Measurements from ENCODE around the gene ZNF697.
"Not testable (repeated sequence)": the region's sequence is repeated elsewhere in the genome, so short reads cannot be mapped to it uniquely, and the experiment has no call there.

The ZNF697 gene

DNA sequence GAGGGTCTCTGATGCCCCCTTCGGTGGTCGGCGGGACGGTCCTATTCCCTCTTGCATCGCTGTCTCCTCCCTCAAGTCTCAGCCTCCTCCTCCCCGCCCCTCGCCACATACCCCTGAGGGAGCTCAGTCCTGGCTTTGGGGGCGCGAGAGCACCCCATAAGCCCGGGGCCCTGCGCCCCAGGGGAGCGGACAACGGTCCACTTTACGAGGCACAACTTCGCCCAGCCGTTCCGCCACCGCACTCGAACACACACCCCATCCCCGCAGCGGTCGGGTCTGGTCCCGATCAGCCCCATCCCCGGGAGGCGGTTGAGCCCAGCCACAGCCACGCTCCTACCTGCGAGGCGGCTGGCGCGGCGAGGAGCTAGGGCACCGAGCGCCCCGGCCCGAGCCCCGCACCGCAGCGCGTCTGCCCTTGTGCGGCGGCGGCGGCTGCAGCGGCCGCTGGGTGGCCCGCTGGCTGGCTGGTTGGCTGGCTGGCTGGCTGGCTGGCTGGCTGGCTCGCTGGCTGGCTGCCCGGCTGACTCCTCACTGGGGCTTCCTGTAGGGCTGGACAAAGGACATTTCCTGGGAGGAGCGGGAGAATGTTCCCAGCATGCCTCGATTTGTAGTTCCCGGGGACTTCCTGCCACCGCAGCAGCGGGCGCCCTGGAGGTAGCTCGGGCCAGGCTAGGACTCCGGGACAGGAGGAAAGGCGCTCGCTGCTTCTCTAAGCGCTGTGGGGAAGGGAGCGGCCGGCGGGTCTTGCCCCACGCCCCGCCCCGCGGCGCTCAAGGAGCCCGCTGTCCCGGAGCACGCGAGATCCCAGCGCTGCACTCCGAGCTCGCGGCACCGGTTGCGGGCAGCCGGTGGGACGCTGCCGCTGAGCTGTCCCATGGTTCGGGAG is at the start of gene ZNF697:
Gene ZNF697, minus strand, starts transcription at position 533 of the 886 bp plus-strand sequence. CDS start 22,166 bp downstream, outside the sequence.
- peak; percentile 17 to 72 for DNase-seq

DNA sequence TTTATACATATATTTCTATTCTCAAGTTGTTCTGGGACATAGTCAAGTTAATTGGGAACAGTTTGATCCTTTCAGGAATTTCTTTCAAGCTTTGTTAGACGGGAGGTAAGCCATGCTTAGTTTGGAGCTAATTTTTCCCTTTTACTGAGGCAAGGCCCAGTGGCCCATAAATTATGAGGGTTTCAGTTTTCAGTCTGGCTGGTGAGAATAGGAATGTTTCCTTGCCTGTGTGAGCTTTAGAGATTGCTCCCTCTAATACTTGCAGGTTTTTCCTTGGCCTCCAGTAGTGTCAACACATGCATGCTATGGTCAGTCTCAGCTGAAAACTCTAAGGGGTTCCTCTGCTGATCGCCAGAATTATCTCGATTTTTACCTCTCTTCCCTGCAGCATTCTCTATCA is 49.5 kb upstream of the ZNF697 start:
- DNase-seq, result no peak

DNA sequence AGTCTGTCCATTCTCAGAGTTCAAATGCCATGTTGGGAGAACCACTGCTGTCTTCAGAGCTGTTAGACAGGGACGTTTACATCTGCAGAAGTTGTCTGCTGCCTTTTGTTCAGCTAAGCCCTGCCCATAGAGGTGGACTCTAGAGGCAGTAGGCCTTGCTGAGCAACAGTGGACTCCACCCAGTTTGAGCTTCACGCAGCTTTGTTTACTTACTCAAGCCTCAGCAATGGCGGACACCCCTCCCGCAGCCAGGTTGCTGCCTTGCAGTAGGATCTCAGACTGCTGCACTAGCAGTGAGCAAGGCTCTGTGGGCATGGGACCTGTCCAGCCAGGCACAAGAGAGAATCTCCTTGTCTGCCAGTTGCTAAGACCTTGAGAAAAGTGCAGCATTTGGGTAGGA is 48.8 kb upstream of the ZNF697 start:
- not testable (repeated sequence) for DNase-seq

DNA sequence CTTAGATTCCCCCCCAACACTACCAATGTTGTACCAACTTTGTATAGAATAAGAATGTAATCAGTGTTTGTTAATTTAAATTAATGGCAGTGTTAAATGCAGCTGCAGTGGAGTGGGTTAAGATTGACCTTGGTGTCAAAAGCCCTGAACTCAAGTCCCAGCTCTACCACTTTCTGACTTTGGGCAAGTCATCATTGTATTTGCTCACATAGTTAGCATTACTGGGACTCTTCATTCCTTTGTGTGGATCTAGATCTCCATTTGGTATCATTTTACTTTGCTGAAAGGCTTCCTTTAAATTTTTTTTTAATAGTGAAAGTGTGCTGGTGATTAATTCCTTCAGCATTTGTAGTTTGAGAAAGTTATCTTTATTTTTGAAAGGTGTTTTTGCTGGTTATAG is 41.4 kb upstream of the ZNF697 start:
- no peak for DNase-seq

DNA sequence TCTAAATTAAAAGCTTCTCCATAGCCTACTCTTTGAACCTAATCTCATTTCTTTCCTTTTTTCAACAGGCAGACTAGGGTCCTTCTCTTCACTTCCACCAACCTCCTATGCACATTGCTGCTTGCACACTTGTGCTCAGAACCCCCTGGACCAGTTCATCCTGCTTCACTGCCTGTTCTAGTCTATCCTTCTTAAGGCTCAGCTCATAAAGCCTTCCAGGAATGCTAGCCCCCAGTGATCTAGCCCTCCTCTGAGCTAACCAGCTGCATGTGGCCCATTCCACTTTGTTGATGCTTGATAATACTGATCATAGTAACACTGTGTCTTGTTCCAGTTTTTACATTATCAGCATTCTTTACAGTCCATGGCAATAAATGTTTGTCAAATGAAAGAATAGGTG is 40.7 kb upstream of the ZNF697 start:
- DNase-seq, result no peak

DNA sequence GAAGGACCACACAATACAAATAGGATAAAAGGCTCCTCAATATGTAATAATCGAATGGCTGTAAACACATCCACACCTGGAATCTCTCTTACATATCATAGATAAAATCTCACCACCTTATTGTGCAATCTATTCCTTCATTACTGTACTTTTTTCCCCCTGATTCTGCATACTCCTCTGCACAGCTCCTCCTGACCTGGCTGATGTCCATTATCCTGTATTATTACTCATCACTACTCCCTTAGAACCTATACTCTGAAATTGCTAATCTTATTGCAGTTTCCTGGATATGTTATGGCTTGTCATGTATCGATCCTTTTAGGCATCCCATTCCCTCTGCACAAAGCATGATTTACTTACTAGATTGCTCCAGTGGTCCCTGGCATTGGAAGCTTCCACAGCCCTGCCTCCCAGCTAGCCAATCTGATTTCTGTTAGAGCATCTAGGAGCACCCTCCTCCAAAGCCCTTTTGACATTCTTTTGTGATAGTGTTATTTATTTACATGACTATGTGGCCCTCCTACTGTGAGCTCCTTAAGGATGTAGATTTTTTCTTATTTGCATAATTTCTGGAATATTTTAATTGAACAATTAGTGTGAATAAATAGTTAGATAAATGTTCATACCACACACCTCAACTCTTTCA is 39.5 kb upstream of the ZNF697 start:
- DNase-seq, result no peak

DNA sequence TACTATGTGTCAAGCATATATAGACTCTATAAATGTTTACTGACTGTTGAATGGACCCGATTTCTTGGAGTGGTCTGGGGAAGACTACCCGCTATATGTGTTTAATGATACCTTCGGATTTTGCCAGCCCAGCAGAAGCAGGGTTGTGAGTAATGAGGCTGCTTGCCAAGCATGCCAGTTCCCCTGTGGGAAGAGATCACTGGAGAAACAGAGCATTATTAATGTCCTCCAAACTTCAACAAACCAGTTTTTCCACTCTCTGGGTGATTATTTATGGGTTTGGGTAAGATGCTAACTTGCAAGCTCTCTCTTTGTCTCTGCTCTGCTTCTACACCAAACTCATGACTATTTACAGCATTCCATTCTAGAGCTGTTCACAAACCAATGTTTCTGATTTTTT is 38.6 kb upstream of the ZNF697 start:
- DNase-seq, result no peak

DNA sequence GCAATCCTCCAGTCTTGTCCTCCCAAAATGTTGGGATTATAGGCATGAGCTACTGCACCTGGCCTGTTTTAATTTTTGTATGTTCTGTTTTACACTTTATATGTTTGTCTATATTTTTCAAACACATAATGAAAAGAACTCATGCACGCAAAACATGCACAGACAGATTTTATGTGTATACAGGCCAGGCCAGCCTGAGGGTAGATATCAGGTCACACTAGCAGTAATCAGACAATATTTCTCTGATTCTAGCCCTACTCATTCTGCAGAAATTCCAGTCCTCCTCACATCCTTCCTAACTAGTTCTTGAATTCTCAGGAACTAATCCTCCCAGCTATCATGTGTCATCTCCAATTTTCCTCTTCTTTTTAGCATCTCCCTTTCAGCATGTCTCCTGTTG is 35.8 kb upstream of the ZNF697 start:
- DNase-seq, result no peak

DNA sequence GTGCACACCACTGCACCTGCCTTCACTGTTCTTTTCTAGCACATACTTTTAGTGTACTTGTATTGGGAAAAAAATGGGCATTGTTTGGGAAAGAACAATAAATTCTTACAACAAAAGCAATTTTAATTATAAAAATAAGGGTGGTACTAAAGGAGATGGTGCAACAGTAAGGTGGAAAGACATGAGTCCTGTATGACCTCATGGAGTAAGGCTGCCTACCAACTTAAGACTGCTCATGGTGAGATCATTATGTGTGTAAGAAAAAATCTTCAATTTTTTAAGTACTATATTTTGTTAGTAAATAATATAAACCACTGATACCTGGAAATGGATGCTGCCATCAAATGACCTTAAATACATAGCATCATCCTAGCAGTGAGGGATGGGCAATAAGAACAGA is 34.1 kb upstream of the ZNF697 start:
- DNase-seq, result no peak

DNA sequence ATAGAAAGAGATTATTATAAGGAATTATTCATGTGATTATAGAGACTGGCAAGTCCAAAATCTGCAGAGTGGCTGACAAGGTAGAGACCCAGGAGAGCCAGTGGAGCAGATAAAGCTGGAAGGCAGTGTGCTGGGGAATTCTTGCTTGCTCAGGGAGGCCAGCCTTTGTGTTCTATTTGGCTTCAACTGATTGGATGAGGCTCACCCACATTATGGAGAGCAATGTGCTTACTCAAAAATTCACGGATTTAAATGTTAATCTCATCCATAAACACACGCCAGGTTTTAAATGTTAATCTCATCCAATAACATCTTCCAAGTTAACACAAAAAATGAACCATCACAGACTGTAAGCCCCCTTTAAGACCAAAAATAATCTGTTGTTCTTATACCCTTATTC is 33.5 kb upstream of the ZNF697 start:
- no peak for DNase-seq

DNA sequence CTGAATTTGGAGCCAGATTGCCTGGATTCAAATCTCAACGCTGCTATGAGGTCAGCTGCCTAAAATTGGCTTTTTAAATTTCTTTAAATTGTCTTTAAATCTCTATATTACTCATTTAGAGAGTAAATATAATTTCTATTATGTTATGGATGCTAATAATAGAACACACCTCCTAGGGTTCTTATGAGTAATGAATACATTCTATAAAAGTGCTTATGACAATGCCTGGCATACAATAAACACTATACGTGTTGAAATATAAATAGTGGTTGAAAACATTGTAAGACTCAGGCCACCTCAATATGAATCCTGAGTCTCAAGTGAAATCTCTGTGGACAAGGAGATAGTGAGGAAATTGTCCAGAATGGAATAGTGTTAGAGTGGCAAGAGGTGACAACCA is 32.7 kb upstream of the ZNF697 start:
- DNase-seq, result no peak

DNA sequence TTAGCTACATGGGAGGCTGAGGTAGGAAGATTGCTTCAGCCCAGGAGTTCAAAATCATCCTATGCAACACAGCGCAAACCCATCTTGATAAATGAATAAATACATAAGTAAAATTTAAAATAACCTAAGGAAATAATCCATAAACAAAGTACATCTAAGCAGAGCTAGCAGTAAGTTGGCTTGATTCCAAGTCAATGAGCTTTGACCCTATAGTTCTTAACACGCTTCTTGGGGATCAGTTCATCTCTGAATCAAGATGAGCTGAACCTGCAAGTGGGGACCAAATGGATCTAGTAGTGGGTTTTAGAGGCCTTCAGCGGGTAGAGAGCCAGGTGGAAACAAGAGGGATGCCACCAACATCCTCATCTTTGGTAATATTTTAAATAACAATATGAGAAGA is 32.1 kb upstream of the ZNF697 start:
- no peak for DNase-seq

DNA sequence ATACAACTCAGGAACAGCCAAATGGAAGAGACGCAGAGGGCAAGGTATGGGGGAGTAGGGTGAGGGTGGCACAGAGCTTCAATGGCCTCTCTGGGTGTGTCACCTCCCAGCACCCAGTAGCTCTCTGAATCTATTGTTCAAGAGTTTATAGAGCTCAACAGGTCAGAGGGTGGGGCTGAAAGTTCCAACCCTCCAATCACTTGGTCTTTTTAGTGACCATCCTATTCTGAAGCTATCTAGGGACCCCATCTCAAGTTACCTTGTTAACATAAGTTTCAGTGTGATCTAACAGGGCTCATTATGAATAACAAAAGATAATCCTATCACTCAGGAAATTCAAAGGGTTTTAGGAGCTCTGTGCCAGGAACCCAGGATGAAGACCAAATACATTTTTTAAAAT is 31.2 kb upstream of the ZNF697 start:
- DNase-seq, result no peak

DNA sequence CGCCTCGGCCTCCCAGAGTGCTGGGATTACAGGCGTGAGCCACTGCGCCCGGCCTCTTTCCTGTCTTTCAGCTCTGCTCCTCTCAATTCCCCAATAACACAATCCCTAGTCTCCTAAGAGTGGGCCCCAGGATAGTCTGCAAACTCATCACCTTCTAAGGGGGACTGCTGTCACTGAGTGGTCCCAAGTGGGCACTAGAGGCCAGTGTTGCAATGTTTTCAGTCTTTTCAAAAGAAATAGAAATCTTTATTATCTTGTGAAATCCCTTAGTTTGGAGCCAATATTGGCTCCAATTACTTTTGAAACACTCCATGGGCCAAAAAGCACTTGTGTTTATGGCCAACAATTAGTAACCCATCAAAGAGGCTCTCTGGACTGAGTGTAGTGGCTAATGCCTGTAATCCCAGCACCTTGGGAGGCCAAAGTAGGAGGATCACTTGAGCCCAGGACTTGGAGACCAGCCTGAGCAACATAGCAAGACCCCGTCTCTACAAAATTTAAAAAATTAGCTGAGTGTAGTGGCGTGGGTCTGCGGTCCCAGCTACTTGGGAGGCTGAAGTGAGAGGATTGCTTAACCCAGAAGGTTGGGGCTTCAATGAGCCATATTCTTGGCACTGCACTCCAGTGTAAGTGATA is 28.6 kb upstream of the ZNF697 start:
- DNase-seq, result no peak

DNA sequence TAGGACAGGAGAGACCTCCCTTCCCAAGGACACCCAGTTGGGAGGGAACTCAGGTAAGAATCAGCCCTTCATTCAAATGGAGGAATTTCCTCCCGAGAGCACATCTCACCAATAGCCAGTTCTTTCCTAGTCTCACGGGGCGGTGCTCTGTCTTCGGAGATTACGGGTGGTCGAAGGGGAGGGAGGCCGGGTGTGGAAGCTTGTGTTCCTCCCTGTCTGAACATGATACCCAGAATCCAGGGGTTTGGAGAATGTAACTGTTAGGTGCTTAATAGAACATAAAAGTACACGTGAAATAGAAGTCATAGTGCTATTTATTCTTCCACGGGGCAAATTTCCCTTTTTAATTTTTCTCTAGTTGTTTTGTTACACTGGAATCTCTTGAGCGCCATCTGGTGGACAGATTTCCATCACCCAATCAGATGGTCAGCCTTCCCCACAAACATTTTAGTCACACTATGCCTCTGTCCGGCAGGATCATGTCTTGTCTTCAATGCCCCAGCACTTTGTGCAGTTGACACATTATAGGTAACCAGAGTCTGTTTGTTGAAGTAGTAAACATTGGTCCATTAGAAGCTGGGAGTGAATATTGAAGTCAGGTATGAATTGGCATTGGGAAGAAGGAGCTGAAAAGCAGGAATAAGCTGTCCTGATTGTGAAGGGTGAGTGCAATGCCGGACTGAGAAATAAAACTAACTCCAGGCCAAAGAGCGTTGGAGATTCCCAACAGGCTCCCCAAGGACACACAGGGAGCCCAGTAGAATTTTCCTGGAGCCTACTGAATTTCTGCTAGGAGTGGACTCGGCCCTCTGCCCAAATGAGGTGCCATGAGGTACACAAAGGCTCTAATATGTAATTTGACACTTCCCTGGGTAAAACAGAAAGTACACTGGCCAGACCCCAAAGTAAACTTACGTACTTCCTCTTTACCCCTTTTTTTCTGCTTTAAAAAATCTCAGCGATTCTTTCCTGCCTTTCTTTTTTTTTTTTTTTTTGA is 27.6 kb upstream of the ZNF697 start:
- DNase-seq, result peak; percentile 51 to 58

DNA sequence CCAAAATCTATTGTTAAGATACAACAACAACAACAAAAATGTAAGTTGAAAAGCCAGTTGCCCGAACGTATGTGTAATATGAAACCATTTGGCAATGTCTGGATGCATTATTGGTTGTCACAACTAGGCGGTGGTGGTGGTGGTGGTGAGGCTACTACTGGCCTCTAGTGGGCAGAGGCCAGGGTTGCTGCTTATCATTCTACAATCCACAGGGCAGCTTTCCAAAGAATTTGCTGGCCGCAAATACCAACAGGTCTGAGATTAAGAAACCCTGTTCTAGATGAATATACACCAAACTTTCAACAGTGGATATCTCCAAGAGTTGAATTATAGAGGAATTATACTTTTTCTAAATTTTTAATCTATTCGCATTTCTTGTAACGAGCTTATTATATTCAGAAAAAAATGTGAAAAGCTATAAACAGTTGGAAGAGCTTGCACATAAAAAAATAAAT is 26.8 kb upstream of the ZNF697 start:
- DNase-seq, result peak; percentile 14 to 36

DNA sequence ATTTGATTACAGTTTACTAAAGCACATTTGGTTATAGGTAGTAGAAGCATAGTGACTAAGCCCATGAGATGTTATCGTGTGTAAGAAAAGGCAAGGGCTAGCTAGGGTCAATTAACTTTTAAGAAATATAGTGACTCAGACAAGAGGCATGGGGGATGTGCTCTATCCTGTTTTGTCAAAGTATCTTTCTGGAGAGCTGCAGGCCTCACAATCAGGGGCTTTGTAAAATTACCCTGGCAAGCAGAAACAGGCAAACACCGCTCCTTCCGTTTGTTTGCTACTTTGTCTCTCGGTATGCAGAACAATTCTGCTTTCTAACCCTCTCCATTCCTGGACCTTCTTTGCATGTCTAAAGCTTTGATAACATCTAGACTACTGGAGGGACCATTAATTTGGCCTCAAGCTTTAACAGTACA is 26.1 kb upstream of the ZNF697 start:
- no peak for DNase-seq

DNA sequence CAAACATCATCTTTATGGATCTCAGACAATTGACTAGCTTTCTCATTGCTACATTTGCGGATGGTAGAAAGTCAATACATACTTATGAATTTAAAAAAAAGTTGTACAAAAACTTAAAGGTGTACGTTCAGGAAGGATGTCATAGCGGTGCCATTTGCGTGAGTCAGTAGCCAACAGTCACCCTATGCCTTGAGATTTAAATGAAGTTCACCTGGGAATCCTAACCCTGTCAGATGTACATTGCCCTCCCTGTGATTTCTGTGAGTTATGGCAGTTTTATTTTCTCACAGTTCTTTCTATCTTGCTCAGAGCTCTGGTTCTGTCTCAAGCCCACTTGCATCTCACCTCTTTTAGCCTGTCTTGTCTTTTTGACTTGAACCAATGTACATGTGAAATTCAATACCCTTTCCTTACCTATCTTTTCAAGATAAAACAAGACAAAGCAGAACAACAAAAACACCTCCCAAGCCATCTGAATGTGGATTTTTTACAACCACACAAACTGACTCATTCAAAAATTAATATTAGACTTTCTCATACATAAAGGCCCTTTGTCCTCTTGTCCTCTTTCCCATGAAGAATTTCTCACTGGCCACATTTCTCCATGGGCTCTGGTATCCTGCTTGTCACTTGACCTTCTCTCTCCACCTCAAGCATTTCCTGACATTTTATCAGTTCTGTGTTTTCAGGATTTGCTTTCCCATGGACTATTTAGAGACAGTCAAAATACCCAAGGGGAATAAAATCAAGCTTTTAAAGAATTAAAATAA is 25.3 kb upstream of the ZNF697 start:
- DNase-seq, result no peak

DNA sequence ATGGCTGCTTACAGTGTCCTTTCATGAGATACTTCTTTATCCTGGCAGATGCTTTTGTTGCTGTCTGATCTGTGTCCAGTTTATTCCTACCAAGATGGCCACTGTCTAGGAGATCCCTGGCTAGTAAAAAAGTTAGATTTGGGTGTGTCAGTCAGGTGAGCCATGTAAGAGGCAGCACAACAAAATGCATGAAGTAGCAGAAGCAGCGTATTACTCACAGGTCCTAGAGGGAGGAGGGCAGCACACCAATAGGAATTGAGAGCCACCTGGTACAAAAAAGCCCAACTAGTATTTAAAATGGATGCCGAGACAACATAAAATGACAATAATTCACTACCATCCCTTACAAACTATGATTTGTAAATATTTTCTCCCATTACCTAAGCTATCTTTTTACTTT is 22.8 kb upstream of the ZNF697 start:
- DNase-seq, result no peak

DNA sequence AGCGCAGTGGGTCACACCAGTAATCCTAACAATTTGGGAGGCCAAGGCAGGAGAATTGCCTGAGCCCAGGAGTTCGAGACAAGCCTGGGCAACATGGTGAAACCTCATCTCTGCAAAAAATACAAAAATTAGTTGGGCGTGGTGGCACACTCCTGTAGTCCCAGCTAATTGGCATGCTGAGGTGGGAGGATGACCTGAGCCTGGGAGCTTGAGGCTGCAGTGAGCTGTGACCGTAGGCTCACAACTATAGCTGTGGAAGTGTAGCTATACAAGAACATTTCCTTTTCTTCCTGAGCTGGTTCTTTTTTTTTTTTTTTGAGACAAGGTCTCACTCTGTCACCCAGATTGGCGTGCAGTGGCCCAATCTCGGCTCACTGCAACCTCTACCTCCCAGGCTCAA is 19.1 kb upstream of the ZNF697 start:
- no peak for DNase-seq

DNA sequence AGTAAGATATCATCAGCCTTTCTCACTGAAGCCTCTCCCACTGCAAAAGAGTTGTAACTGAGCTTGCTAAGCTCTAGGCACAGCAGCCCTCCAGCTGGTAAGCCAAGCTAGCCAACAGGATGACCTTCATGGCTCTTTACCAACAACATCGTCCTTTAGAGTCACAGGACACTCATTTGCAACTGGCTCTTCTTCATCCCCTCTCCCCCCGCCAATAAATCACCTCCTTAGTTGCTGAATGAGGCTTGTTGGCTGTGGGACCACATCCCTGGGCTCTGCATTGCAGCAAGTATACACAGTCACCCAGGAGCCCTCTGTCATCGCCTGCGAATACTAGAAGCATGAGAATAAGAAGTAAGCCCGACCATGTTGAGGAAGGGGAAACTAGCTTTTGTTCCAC is 16.0 kb upstream of the ZNF697 start:
- DNase-seq, result no peak

DNA sequence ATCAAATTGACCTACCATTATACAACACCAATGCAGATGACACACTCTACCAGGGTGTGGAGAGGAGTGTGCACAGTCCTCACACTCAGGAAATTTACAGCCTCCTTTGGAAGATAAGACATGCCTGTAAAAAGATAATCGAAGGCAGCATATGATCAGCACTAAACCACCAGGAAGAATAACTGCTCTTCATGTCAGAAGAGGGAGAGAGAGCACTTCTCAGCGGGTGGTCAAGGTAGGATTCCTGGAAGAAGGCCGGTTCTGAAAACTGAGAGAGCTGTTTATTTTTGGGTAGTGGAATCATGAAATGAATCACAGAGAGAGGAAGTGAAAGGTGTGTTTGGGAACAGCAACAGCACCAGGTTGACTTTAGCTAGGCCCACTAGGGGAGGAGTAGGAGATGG is 14.0 kb upstream of the ZNF697 start:
- no peak for DNase-seq
